HEK293T (cell line): ENCODE results near the gene PML.

Experiments
- BHLHE40 ChIP-seq: fragments of 450-650 bp; IDR thresholded peaks from 2 replicates; pipeline ENCODE4 v1.6.1; 2016; ENCODE audit warnings: mild to moderate bottlenecking, moderate library complexity, borderline replicate concordance
- L3MBTL2 ChIP-seq: fragments of 450-650 bp; conservative IDR thresholded peaks from 2 replicates; pipeline ENCODE4 v1.6.1; 2016; ENCODE audit warnings: mild to moderate bottlenecking
- LEF1 ChIP-seq: fragments of 450-650 bp; IDR thresholded peaks from 2 replicates; pipeline ENCODE4 v1.6.1; 2017; ENCODE audit warnings: mild to moderate bottlenecking, borderline replicate concordance

- TF ChIP-seq BHLHE40 (no peak), L3MBTL2 (no peak), LEF1 (no peak)
These were observed 49.1 kb downstream of the PML start for GRCh38 chr15:74043425-74044266.
